Measurements from ENCODE around the gene HOXD1.

DNA sequence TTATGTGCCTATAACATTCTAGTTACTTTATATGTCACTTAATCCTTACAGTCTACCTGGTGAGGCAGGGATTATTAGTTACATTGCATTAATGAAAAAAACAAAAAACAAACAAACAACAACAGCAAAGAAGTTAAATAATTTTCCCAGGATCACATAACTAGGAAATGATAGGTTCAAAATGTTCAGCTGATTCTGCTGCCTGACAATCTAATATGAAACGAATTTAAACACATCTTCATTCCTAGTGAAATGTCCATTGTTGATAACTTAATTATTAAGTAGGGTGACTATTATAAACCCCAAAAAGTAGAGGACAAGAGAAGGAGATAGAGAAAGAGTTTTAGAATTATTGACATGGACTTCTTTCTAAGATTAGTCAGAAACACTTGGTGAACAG is 22.6 kb downstream of the HOXD1 start:
- no peak for TF ChIP-seq CTCF (IDR thresholded peaks at IDR 0.05; ENCODE audit: low read depth, low read length, poor library complexity, severe bottlenecking)
- no peak for TF ChIP-seq EZH2phosphoT487 (IDR thresholded peaks at IDR 0.05; ENCODE audit: borderline replicate concordance, low read length)
